ENCODE measurements around the gene GOLPH3L.
"Not testable (repeated sequence)": the region's sequence is repeated elsewhere in the genome, so short reads cannot be mapped to it uniquely, and the experiment has no call there.

GRCh38 chr1:150598346-150598745 lies 98.6 kb downstream of the GOLPH3L start:
- TF ChIP-seq CTCF, POLR2A (IDR thresholded peaks at IDR 0.05): not testable (repeated sequence)
